ENCODE results near the gene MICAL2. TPM values are rescaled to one million over a fixed set of nuclear protein-coding genes. Genes with fewer than 3 reads are reported as not detected.

The MICAL2 gene
- total RNA-seq, 2 experiments from 2014 or later = not detected

- intact Hi-C loops (cut with micrococcal nuclease; ENCODE audit: unreplicated experiment) = loop anchor here (5.0 to 10.0 kb wide), 2 partner anchors 110 to 438 kb away; no protein-coding TSS in a partner anchor
- Histone ChIP-seq H4K20me1 (ENCODE audit: insufficient read depth, low read length) (no peaks in the 10 kb centered on the region), H3K36me3 (ENCODE audit: insufficient read depth, low read length) (no peaks in the 10 kb centered on the region), H3K9me3 (ENCODE audit: low read length) (no peaks in the 10 kb centered on the region), H3K4me1 (ENCODE audit: insufficient read depth, low read length, poor library complexity, severe bottlenecking) (no peaks in the 10 kb centered on the region), H3K79me2 (ENCODE audit: insufficient read depth, low read depth, low read length) (no peaks in the 10 kb centered on the region), H3K9me2 (ENCODE audit: insufficient read depth, low read length) (no peaks in the 10 kb centered on the region), H3K4me2 (ENCODE audit: low read length) (no peak overlapping the region), H3K27ac (ENCODE audit: low read depth, low read length, poor library complexity, severe bottlenecking) (no peak overlapping the region), H2AFZ (ENCODE audit: low read length) (no peak overlapping the region), H3K4me3 (ENCODE audit: low read depth, low read length, poor library complexity, severe bottlenecking) (no peak overlapping the region)
- BruUV-seq (replicated peaks) = no TSS peak
- TF ChIP-seq EZH2phosphoT487 (IDR thresholded peaks at IDR 0.05; ENCODE audit: borderline replicate concordance, low read depth, low read length) (no peak), CTCF (conservative IDR thresholded peaks at IDR 0.05; ENCODE audit: low read length) (no peak)
- DNase-seq (ENCODE audit: low spot score) = no peak
- POLR2A ChIA-PET = no interaction called here
- CTCF ChIA-PET (ENCODE audit: unreplicated experiment) = no interaction called here
Measured at GRCh38 chr11:12235080-12235479, 124.7 kb downstream of the MICAL2 start.

GRCh38 chr11:12235553-12235946 is 125.2 kb downstream of the MICAL2 start:
- Histone ChIP-seq H3K79me2 (ENCODE audit: insufficient read depth, low read depth, low read length) (no peaks in the 10 kb centered on the region), H2AFZ (ENCODE audit: low read length) (no peak overlapping the region), H3K27ac (ENCODE audit: low read depth, low read length, poor library complexity, severe bottlenecking) (no peak overlapping the region), H3K4me3 (ENCODE audit: low read depth, low read length, poor library complexity, severe bottlenecking) (no peak overlapping the region), H3K9me3 (ENCODE audit: low read length) (no peaks in the 10 kb centered on the region), H4K20me1 (ENCODE audit: insufficient read depth, low read length) (no peaks in the 10 kb centered on the region), H3K4me1 (ENCODE audit: insufficient read depth, low read length, poor library complexity, severe bottlenecking) (no peaks in the 10 kb centered on the region), H3K36me3 (ENCODE audit: insufficient read depth, low read length) (no peaks in the 10 kb centered on the region), H3K4me2 (ENCODE audit: low read length) (no peak overlapping the region), H3K9me2 (ENCODE audit: insufficient read depth, low read length) (no peaks in the 10 kb centered on the region)
- BruUV-seq (replicated peaks) = no TSS peak
- POLR2A ChIA-PET = no interaction called here
- DNase-seq (ENCODE audit: low spot score) = no peak
- CTCF ChIA-PET (ENCODE audit: unreplicated experiment) = no interaction called here
- intact Hi-C loops (cut with micrococcal nuclease; ENCODE audit: unreplicated experiment) = loop anchor here (5.0 to 10.0 kb wide), 2 partner anchors 111 to 438 kb away; no protein-coding TSS in a partner anchor
- TF ChIP-seq CTCF (conservative IDR thresholded peaks at IDR 0.05; ENCODE audit: low read length) (no peak), EZH2phosphoT487 (IDR thresholded peaks at IDR 0.05; ENCODE audit: borderline replicate concordance, low read depth, low read length) (no peak)

- Histone ChIP-seq H2AFZ (ENCODE audit: low read length) (no peak overlapping the region), H3K9me3 (ENCODE audit: low read length) (no peaks in the 10 kb centered on the region), H3K9me2 (ENCODE audit: insufficient read depth, low read length) (no peaks in the 10 kb centered on the region), H3K27ac (ENCODE audit: low read depth, low read length, poor library complexity, severe bottlenecking) (no peak overlapping the region), H3K4me3 (ENCODE audit: low read depth, low read length, poor library complexity, severe bottlenecking) (no peak overlapping the region), H3K4me2 (ENCODE audit: low read length) (no peak overlapping the region), H3K79me2 (ENCODE audit: insufficient read depth, low read depth, low read length) (no peaks in the 10 kb centered on the region), H3K4me1 (ENCODE audit: insufficient read depth, low read length, poor library complexity, severe bottlenecking) (no peaks in the 10 kb centered on the region), H4K20me1 (ENCODE audit: insufficient read depth, low read length) (no peaks in the 10 kb centered on the region), H3K36me3 (ENCODE audit: insufficient read depth, low read length) (no peaks in the 10 kb centered on the region)
- intact Hi-C loops (cut with micrococcal nuclease; ENCODE audit: unreplicated experiment) = loop anchor here (1.0 to 10.0 kb wide), 3 partner anchors 111 to 439 kb away; no protein-coding TSS in a partner anchor
- ChIA-PET POLR2A (interaction anchor here (1.0 kb wide), 1 partner anchor 10 kb away, joined by 4 read pairs; no protein-coding TSS in a partner anchor), CTCF (ENCODE audit: unreplicated experiment) (no interaction called here)
- BruUV-seq (replicated peaks) = no TSS peak
- TF ChIP-seq EZH2phosphoT487 (IDR thresholded peaks at IDR 0.05; ENCODE audit: borderline replicate concordance, low read depth, low read length) = no peak
- peak; percentile 79 for TF ChIP-seq CTCF (conservative IDR thresholded peaks at IDR 0.05; ENCODE audit: low read length)
- peak; percentile 41 for DNase-seq (ENCODE audit: low spot score)
Measured at GRCh38 chr11:12235947-12236743, 125.8 kb downstream of the MICAL2 start.

Data from OCI-LY7 (cell line).